HG02840 (cell line): Measurements from ENCODE around the gene ATP2A1.

Experiments
- ATAC-seq: cut with Tn5 transposase; IDR thresholded peaks from one replicate; pipeline ENCODE4 v1.9.1; 2021; ENCODE audit warnings: mild to moderate bottlenecking, moderate library complexity, moderate number of reproducible peaks; ENCODE audit not compliant: unreplicated experiment, low FRiP score

The ATP2A1 gene

DNA sequence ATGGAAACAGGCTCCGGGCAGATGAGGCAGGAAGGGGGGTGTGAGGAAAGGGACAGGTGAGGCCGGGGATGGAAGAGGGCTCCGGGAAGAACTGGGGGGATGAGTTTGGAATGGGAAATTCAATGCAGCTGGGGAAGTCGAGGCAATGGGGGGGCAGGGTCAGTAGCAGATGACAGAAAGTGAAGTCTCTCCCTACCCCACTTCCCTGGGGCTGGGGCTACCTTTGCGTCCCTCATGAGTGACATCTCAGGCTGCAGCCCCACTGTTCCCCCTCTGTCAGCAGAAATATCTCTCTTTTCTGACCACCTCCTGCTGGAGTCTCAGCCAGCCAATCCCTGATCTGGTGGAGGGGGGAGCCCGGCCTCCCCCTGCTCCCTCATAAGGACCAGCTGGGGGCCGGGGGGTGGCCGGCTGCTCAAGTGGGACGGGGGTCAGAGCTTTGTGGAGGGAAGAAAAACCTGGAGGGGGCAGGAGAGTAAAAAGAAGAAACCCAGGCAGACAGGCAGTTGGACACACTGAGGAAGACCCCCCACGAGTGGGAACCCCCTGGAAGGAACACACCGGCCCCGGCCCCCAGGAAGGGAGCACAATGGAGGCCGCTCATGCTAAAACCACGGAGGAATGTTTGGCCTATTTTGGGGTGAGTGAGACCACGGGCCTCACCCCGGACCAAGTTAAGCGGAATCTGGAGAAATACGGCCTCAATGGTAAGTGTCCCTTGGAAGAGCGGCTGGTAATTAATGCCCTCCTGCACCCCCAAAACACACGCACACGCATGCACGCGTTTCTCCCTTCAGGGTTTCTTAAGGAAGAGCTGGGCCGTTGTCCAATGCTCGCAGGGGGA, at the start of gene ATP2A1:
Gene ATP2A1, plus strand, starts transcription at position 406 of the 844 bp plus-strand sequence. Its CDS starts 184 bp downstream, at position 590.
- no peak for ATAC-seq

DNA sequence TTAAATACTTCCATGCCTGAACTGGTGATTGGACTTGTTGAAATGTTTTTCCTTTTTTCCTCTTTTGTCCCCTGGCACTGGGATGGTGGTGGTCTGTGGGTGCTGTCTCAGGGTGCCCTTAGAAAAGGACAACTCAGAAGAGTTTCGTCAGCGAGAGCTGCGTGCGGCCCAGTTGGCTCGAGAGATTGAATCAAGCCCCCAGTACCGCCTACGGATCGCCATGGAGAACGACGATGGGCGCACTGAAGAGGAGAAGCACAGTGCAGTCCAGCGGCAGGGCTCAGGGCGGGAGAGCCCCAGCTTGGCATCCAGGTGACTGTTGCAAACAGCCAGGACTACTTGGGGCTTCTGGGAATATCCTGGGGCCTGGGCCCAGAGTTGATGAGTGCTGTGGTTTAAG, 48.5 kb upstream of the ATP2A1 start:
- no peak for ATAC-seq

DNA sequence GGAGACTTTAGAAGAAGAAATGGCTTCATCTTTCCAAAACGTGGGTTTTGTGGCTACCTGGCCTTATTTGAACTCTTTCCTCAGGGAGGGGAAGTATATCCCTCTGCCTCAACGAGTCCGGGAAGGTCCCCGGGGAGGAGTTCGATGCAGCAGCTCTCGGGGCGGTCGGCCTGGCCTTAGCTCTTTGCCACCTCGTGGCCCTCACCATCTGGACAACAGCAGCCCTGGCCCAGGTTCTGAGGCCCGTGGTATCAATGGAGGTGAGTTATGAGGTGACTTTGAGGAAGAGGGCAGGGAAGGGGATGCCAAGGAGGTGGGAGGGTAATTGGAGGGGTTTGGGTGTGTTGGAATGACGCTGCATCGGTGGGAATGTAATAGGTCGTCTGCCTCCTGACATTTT, 47.8 kb upstream of the ATP2A1 start:
- ATAC-seq: no peak

DNA sequence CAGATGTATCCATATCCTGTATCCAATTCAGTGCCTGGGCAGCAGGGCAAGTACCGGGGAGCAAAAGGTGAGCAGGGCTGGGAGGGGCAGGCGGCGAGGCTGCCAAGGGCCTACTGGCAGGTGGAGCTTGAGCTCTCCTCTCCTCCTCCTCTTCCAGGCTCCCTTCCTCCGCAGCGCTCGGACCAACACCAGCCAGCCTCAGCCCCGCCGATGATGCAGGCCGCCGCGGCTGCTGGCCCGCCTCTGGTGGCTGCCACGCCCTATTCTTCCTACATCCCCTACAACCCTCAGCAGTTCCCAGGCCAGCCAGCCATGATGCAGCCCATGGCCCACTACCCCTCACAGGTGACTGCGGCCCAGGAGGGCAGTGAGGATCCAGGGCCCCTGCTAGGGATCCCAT, 43.9 kb upstream of the ATP2A1 start:
- no peak for ATAC-seq

DNA sequence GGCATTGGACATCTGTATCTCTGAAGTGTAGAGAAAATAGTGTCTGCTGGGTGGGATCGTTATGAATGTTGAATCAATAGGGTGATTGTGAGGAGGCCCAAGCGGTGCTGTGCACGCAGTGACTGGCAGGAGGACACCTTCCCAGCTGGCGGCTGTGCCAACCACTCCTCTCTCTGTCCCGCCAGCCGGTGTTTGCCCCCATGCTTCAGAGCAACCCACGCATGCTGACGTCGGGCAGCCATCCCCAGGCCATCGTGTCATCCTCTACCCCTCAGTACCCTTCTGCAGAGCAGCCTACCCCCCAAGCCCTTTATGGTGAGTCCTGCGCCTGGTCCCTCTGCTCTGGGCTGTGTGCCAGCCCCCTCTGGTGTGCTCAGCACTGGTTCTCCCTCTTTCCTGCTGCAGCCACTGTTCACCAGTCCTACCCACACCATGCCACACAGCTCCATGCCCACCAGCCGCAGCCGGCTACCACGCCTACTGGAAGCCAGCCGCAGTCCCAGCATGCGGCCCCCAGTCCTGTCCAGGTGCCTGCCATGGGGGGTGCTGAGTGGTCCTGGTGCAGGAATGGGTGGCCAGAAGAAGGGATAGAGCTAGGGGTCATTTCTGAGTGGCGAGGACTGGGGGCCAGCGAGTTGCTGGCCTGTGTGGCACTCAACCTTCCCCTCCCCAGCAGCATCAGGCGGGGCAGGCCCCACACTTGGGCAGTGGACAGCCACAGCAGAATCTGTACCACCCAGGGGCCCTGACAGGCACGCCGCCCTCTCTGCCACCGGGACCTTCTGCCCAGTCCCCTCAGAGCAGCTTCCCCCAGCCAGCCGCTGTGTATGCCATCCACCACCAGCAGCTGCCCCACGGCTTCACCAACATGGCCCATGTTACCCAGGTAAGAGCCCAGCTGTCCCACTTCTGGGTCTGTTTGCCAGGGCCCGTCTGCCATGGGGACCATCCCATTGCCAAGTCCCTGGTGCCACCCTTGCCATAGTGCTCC, 43.1 kb upstream of the ATP2A1 start:
- ATAC-seq: no peak

DNA sequence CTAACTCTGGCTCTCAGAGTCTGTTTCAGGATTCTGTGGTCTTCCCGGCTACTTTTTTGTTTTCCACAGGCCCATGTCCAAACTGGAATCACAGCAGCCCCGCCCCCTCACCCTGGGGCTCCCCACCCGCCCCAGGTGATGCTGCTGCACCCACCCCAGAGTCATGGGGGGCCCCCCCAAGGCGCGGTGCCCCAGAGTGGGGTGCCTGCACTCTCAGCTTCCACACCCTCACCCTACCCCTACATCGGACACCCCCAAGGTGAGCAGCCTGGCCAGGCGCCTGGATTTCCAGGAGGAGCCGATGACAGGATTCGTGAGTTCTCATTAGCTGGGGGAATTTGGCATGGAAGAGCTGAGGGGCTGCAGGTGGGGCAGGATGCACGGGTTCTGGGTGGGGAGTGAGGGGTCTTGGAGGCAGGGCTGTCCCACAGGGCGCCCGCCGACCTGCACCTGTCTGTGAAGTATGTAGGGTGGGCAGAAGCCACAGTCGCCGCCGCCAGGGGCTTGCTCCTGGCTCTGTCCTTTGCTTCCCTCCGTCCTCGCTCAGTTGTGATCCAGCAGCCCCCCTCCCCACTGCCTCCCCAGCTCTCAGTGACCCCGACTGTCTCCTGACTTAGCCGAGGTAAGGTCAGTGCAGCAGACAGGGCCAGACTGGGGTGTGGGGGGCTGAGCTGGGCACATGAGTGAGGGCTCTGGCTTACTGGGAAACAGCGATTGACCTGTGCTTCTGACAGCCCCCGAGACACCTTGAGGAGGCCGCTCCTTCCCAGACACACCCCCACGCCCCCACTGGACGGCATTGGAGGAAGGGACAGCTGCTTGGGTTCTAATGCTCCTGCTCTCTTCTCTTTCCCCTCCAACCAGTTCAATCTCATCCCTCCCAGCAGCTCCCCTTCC, 42.2 kb upstream of the ATP2A1 start:
- ATAC-seq: no peak

DNA sequence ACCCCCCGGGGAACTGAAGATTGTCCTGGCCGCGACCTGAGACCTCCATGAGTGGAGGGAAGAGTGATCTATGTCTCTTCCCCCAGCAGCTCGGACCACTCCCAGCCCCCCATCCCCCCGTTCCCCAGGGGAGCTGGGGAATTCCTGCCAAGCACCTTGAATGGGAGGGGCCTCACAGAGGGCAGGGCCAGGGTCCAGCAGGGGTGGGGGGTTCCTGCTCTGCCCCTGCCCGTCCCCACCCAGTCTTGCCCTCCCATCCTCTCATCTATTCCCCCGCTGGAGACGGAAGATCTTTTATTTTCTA, 41.6 kb upstream of the ATP2A1 start:
- no peak for ATAC-seq

DNA sequence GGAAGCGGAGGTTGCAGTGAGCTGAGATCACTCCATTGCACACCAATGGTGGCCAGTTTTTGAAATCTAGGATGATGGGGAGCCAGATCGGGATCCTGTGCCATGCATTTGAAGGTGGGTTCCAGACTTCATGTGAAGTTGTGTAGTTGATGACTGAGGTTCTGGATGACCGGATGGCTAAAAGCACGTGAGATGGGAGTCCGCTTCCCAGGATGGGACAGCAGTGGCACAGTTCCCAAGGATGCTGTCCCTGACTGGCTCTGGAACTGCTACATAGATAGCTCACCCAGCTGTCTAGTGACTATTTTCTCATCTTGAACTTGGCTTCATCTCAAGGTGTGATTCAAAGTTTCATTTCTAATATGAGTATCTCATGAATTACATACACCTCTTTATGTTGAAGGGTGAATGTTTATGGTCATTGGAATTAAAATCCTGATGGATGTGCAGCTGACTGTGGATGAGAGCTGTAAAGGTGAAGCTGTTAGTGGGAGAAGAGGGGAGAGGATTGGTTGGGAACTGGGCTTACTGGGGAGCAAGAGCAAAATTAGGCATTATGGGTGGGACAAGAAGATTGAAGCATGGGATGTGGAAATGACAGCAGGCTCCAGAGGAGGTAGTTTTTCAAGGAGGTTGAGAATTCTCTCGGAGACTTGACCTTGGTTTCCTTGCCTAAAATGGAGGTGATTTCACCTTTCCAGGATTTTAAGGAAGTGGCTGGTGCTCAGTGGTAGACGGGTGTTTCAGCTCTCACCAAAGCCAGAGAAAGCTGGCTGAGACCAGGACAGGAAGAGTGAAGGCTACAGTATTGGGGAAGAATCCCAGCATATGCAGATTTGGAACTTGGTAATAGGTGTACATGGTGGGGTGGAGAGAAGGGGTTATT, 40.4 kb upstream of the ATP2A1 start:
- ATAC-seq: no peak

DNA sequence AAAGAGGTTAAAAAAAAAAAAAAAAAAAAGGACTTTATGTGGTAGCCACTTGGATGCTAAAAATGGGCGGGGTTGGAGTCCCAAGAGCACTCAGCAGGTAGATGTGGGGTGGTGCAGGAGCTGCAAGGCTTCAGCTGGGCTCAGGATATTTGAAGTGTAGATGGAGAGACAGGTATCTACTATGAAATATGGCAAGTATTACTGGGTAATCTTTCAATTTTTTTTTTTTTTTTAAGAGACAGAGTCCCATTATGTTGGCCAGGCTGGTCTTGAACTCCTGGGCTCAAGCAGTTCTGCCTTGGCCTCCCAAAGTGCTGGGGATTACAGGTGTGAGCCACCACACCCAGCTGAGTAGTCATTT, 39.8 kb upstream of the ATP2A1 start:
- no peak for ATAC-seq

DNA sequence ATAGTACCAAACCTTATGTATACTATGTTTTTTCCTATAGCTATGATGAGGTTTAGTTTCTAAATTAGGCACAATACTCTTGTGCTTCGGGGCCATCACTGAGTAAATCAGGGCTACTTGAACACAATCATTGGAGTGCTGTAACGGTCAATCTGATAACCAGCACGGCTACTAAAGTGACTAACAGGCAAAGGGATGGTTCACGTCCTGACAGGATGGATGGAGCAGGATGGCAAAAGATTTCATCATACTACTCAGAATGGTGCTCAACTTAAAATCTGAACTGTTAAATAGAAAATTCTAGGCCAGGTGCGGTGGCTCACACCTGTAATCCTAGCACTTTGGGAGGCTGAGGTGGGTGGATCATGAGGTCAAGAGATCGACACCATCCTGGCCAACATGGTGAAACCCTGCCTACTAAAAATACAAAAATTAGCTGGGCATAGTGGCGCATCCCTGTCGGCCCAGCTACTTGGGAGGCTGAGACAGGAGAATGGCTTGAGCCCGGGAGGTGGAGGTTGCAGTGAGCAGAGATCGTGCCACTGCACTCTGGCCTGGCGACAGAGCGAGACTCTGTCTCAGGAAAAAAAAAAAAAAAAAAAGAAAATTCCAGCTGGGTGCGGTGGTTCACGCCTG, 39.2 kb upstream of the ATP2A1 start:
- ATAC-seq: no peak

DNA sequence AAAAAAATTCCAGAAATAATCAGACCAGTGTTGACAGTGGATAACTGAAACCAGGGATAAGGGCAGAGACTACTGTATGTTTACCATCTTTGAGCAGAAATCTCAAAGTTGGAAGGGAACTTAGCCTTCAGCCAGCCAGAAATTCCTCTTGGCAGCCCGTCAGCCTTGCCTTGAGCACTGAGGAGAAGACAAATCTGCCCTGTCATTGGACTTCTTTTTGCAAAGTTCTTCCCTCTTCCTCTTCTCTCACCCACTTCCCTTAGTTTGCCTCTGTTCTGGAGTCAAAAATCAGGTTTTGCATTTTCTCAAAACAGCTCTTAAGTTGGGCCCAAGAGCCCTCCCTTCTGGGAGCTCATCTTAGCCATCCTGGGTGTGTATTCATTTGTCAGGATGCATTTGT, 38.4 kb upstream of the ATP2A1 start:
- no peak for ATAC-seq

DNA sequence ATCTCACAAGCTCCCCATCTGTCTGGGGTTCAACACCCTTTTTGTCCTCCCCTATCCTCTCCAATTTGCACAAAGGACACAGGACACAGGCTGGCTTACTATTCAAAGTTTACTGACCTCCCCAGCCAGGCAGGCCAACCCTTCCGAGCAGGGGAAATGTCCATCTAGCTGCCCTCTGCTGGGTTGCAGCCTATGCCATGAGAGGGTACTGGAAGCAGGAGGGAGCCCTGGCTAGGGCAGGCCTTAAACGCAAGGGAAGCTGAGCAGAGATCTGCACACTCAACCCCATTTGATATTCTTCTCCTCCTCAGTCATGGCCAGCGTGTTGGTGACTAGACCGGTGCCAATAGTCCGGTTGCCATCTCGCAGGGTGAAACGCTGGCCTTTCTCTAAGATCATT, 35.6 kb upstream of the ATP2A1 start:
- ATAC-seq: no peak

DNA sequence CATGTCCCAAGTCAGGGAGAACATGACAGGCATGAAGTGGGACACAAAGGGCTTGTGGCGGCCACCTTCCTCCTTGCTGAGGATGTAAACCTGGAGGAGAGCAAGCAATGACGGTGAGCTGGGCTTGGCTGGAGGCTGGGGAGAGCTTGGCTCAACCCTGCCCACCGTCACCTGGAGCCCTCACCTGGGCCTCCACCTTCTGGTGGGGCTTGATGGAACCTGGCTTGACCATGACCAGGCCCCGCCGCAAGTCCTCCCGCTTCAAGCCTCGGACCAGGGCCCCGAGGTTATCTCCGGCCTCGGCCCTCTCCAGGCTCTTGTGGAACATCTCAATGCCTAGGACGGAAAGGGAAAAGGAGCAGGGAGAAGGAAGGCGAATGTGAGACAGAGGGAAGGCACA, 34.5 kb upstream of the ATP2A1 start:
- ATAC-seq: no peak

DNA sequence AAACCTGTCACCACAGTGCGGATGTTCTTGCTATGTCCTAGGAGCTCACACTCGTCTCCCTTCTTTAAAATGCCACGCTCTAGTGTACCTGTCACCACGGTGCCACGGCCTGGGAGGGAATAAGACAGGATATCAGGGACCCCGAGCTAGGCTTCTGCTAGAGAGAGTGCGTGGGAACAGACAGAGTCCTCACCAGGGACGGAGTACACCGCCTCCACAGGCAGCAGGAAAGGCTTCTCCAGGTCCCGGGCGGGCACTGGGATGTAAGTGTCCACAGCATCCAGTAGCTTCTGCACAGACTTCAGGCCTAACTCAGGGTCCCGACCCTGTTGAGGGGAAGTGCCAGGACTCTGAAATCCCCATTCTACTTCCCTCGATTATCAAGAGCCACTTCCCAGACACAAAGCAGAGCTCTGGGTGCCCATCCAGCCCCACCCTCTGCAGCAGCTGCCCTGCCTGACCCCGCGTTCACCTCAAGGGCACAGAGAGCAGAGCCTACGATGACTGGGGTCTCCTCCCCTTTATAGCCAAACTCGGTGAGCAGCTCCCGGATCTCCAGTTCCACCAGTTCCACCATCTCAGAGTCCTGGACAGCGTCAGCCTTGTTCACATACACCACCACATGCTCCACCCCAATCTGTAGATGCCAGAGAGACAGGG, 33.9 kb upstream of the ATP2A1 start:
- ATAC-seq: no peak

DNA sequence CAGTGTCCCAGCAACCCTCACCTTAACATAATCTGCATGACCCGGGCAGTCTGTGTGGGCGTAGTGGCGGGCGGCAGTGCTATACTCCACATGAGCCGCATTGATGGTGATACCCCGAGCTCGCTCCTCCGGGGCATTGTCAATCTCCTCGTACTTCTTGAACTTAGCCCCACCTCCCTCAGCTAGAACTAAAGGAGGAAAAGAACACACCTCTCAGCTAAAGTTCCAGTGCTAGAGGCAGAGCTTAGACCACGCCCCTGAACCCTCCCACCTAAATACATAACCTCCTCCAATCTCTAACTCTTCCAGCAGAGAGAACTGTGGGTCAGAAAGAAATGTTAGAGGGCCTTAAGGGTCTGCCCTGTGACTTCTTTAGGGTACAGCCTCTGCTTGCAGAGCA, 33.0 kb upstream of the ATP2A1 start:
- no peak for ATAC-seq

DNA sequence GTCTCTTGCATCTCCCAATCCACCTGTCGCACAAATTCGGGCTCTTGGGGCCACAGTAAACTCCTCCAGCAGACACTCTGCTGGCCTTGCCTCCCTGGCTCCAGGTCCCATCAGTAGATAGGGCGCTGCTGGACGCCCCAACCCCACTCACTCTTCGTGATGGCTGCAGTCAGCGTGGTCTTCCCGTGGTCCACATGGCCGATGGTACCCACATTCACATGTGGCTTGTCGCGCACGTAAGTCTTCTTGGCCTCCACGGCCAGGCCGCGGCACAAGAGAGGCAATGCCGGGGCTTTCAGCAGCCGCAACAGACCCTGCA, 32.6 kb upstream of the ATP2A1 start:
- ATAC-seq: peak; percentile 10

DNA sequence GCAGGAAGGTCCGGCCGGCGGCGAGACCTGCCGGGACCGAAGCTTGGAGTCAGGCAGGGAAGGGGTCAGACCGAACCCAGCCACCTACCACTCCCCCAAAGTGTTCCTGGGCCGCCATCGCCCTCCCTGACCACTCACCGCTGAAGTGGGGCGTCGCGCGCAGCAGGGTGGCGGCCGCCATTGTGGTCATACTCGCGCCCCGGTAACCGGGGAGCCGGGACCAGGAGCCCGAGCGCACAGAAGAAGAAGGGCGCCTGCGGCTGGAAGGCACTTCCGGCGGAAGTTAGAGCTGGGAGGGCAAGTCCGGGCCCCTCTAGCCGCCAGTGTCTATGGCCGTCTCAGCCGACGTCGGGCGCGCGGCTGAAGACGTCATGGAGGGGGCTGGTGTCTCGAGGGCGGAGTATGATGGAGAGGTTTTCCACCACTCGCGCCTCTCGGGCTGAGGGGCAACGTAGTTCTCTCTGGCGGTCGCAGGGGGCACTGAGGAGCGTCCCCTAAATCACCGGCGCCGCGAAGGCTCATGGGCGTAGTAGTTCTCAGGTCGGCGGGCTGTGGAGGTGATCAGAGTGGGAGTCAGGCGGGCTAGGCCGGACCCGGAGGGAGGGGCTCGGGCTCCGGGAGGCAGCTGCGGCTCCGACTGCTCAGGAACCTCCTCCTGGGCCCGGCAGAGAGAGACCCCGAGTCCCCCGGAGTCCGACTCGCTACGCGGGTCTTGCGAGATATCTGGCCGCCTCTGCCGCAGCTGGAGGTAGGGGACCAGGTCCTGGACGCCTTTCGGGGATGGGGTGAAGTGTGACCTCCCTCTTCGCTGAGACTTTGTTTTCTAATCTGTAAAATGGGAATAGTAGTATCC, 32.0 kb upstream of the ATP2A1 start, which contains the start of gene TUFM:
Gene TUFM, minus strand, starts transcription at position 269 of the 853 bp plus-strand sequence. Its CDS starts 79 bp downstream, at position 190.
- ATAC-seq: peak; percentile 85

DNA sequence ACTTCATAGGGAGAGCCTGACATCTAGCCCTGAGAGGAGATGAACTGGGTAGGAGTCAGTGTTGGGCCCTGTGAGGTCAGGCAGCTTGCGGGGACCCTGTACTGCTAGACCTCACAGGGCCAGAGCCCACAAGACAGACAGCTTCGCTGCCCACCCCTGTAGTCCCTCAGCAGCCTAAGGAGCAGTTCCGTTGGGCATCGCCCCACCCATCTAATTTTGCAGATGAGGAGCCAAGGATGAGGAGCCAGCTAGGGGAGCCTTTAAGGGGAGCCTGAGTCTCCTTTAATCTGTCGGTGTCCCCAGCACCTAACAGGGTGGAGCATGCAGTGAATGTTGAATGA, 31.4 kb upstream of the ATP2A1 start:
- peak; percentile 2 for ATAC-seq
